NT2/D1 (cell line): Measurements from ENCODE around the gene FBLN7.

Experiments used
- DNase-seq: peaks from one replicate; pipeline ENCODE4 v3.0.0-alpha.2; 2011; ENCODE audit warnings: low read depth, low spot score
- H3K27me3 ChIP-seq: 2 replicates; pipeline ENCODE4 v1.6.0; 2011; ENCODE audit warnings: mild to moderate bottlenecking; ENCODE audit not compliant: insufficient read length, insufficient read depth
- H3K36me3 ChIP-seq: 2 replicates; pipeline ENCODE4 v1.6.1; 2011; ENCODE audit warnings: mild to moderate bottlenecking, low read length, mixed read lengths; ENCODE audit not compliant: insufficient read depth, insufficient read length
- H3K4me1 ChIP-seq: 2 replicates; pipeline ENCODE4 v1.5.1; 2011; ENCODE audit not compliant: insufficient read depth, insufficient read length
- H3K4me3 ChIP-seq: 2 replicates; pipeline ENCODE4 v1.5.1; 2011; ENCODE audit warnings: low read depth; ENCODE audit not compliant: insufficient read length
- H3K9ac ChIP-seq: 2 replicates; pipeline ENCODE4 v1.6.0; 2011; ENCODE audit warnings: low read depth; ENCODE audit not compliant: insufficient read length
- H3K9me3 ChIP-seq: 2 replicates; pipeline ENCODE4 v1.5.1; 2011; ENCODE audit warnings: mild to moderate bottlenecking, low read length; ENCODE audit not compliant: insufficient read depth
- SUZ12 ChIP-seq: IDR thresholded peaks from 2 replicates; pipeline ENCODE4 v1.6.1; 2011; ENCODE audit not compliant: insufficient read length, insufficient read depth; ENCODE audit errors: extremely low read depth
- YY1 ChIP-seq: IDR thresholded peaks from 2 replicates; pipeline ENCODE4 v1.6.1; 2011; ENCODE audit not compliant: insufficient read length, insufficient read depth
- ZNF274 ChIP-seq: IDR thresholded peaks from 2 replicates; pipeline ENCODE4 v1.6.1; 2011; ENCODE audit warnings: mild to moderate bottlenecking, low read depth, low read length

Gene FBLN7

GRCh38 chr2:112187805-112188596 is 49.8 kb downstream of the FBLN7 start:
- TF ChIP-seq YY1, result no peak
- TF ChIP-seq ZNF274, result no peak
- no peak for TF ChIP-seq SUZ12
- H3K9ac ChIP-seq, result no peak overlapping the region
- H3K4me3 ChIP-seq, result no peak overlapping the region
- no peaks in the 10 kb centered on the region for H3K4me1 ChIP-seq
- no peaks in the 10 kb centered on the region for H3K27me3 ChIP-seq
- H3K36me3 ChIP-seq, result no peaks in the 10 kb centered on the region
- no peak for DNase-seq
- peaks cover 11% of the 10 kb centered on the region; the same call in 1 of the 2 replicates for H3K9me3 ChIP-seq

DNA sequence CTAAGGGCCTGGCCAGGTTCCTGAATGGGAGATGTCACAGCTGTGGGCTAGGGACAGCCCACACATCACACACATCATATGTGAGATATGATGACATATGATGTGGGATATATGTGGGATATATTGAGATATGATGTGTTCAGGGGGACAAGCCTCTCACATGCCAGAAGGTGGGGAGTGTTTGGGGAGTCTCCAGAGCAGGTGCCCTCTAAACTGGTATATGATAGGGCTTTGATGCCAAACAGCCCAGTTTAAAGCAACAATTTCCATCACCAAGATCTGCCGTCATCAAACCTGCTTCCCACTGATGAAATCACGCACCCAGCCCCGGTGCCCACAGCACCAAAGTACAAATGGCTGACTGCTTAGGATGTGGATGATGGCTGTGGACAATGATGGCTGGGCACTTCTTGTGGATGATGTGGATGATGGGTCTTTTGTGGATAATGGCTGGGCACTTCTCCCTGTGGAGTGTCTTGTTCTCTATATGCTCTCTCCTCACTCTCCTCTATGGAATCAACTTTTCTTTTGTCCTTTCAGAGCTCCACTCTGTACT is 50.9 kb downstream of the FBLN7 start:
- H3K9ac ChIP-seq, result no peak overlapping the region
- no peak for DNase-seq
- peaks cover 11% of the 10 kb centered on the region; the same call in 1 of the 2 replicates for H3K9me3 ChIP-seq
- no peaks in the 10 kb centered on the region for H3K36me3 ChIP-seq
- no peaks in the 10 kb centered on the region for H3K4me1 ChIP-seq
- H3K4me3 ChIP-seq, result no peak overlapping the region
- TF ChIP-seq ZNF274, result no peak
- no peak for TF ChIP-seq SUZ12
- no peak for TF ChIP-seq YY1
- no peaks in the 10 kb centered on the region for H3K27me3 ChIP-seq

- Histone ChIP-seq H3K4me1 (no peaks in the 10 kb centered on the region), H3K9ac (no peak overlapping the region), H3K9me3 (no peaks in the 10 kb centered on the region), H3K4me3 (no peak overlapping the region), H3K36me3 (no peaks in the 10 kb centered on the region), H3K27me3 (no peaks in the 10 kb centered on the region)
- TF ChIP-seq SUZ12, result no peak
- no peak for DNase-seq
Measured at GRCh38 chr2:112194028-112194427, 55.8 kb downstream of the FBLN7 start.

GRCh38 chr2:112194482-112194881 is 56.3 kb downstream of the FBLN7 start:
- Histone ChIP-seq H3K9me3 (no peaks in the 10 kb centered on the region), H3K4me1 (no peaks in the 10 kb centered on the region), H3K36me3 (no peaks in the 10 kb centered on the region), H3K9ac (no peak overlapping the region), H3K4me3 (no peak overlapping the region), H3K27me3 (no peaks in the 10 kb centered on the region)
- TF ChIP-seq ZNF274 (no peak), YY1 (no peak), SUZ12 (no peak)
- DNase-seq, result no peak

DNA sequence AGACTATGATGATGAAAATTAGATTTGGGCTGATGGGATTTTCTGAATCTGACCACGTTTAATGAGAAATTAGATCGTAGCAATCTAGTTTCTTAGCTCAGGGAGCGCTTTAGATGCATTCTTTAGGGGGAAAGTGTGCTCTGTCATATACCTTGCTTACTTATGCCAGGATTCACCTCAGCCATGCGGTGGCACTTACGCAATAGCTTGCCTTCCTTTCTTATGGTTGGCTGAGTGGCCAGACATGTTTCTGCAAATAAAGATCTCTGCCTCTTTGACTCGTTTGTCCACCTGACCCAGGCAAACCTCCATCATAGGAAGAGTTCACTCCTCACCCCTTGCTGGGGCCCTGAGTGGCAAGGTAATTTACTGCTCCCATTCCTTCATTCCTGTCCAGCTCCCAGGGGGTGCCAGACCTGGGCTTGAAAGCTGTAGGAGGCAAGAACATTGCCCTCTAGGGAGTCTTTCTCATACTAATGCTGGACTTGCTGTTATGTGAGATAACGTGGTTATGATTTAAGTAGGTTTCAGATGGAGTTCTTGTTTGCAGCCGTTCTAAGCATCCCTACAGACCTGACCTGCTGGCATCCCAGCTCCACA is 57.1 kb downstream of the FBLN7 start:
- H3K27me3 ChIP-seq, result no peaks in the 10 kb centered on the region
- H3K9me3 ChIP-seq, result no peaks in the 10 kb centered on the region
- DNase-seq, result no peak
- no peak overlapping the region for H3K9ac ChIP-seq
- H3K4me1 ChIP-seq, result no peaks in the 10 kb centered on the region
- H3K4me3 ChIP-seq, result no peak overlapping the region
- H3K36me3 ChIP-seq, result no peaks in the 10 kb centered on the region
- TF ChIP-seq ZNF274 (no peak), YY1 (no peak)

DNA sequence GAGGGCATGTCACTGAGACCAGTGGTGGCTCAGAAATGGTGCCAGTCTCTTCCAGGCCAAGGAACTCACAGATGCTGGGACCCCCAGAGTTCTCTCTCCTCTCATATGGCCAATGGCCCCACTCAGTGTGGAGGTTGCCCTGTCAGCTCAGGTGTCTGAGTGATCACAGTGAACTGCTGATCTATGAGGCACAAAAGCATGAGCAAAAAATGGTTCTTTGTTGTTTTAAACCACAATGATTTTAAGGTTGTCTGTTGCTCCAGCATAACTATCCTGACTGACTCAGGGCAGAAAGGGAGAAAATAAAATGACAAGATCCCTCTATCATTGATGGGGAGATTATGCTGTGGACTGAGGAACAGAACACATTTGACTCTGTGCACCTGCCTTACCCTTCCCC is 57.8 kb downstream of the FBLN7 start:
- Histone ChIP-seq H3K4me3 (no peak overlapping the region), H3K9me3 (no peaks in the 10 kb centered on the region), H3K4me1 (no peaks in the 10 kb centered on the region), H3K27me3 (no peaks in the 10 kb centered on the region), H3K9ac (no peak overlapping the region), H3K36me3 (no peaks in the 10 kb centered on the region)
- no peak for DNase-seq
- TF ChIP-seq ZNF274, result no peak
- TF ChIP-seq YY1, result no peak

GRCh38 chr2:112197868-112198267 is 59.7 kb downstream of the FBLN7 start:
- no peak overlapping the region for H3K9ac ChIP-seq
- TF ChIP-seq ZNF274 (no peak), SUZ12 (no peak), YY1 (no peak)
- no peak for DNase-seq
- H3K9me3 ChIP-seq, result 0 out of 2 replicates have a peak, but pooled peaks cover 3% of the 10 kb centered on the region
- no peaks in the 10 kb centered on the region for H3K27me3 ChIP-seq
- no peaks in the 10 kb centered on the region for H3K36me3 ChIP-seq
- no peaks in the 10 kb centered on the region for H3K4me1 ChIP-seq
- H3K4me3 ChIP-seq, result no peak overlapping the region
